Lower leg skin (tissue), 4 donors: ENCODE results near the gene SUSD4. TPM values are rescaled to one million over a fixed set of nuclear protein-coding genes. Genes with fewer than 3 reads are reported as not detected.

Source experiments
- DNase-seq, 2 donors: peaks; one replicate each; pipeline ENCODE4 v3.0.0-alpha.2; 2019; ENCODE audit warnings: low spot score in 2 of 2
- H3K4me3 ChIP-seq: fragments of 200-600 bp; sonication (generic); 2 replicates; pipeline ENCODE4 v1.5.1; 2017; ENCODE audit warnings: mild to moderate bottlenecking, low read depth; ENCODE audit not compliant: poor library complexity, severe bottlenecking
- POLR2A ChIP-seq, 2 donors: fragments of 450-650 bp; IDR thresholded peaks; one replicate each; pipeline ENCODE4 v1.6.1; 2016 to 2017; ENCODE audit warnings: antibody characterized with exemption in 2 of 2, mild to moderate bottlenecking in 1 of 2, moderate library complexity in 1 of 2
- WGBS, 2 donors: methylation state at CpG; one replicate each; pipeline ENCODE4 v1.1.5; 2018; 5-methylcytosine and 5-hydroxymethylcytosine counted together
- intact Hi-C: fragments of 100-400 bp; cut with DNase I; formaldehyde crosslinking; loops from one replicate; pipeline ENCODE4 v1.15.0; 2023; ENCODE audit warnings: low total_unique reads
- total RNA-seq, 4 donors: library from RNA; depleted of rRNA; stranded (reverse); fragments of >200 nt; gene quantifications; one replicate each; pipeline ENCODE4 v1.1.0, GENCODE V29; 2016
- TF ChIP-seq, protein P1 (sequence below), 3 donors: fragments of 450-650 bp; IDR thresholded peaks; one replicate each; pipeline ENCODE4 v1.5.1; 2016; ENCODE audit warnings: antibody characterized with exemption in 3 of 3, mild to moderate bottlenecking in 3 of 3, moderate library complexity in 2 of 3

The SUSD4 gene
- total RNA-seq, 4 donors from 2014 or later = 2.7 to 6.8 (median 3.8) TPM

DNA sequence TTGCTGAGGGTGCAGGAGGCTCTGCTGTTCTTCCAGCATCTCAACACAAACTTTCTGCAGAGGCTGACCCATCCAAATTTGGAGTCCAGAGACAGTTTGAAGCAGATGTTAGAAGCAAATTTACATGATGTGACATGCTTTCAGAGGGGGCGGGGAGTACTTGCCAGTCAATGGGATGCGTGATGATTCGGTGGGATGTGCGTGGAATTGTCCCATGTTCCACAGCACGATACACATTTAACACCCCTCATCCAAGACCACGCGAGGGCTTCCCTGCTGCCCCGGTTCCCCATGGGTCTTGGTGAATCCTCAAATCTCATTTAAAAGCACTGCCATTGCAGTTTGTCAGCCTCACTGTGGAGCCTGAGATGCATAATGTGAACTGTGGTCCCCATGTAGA, 142.3 kb downstream of the SUSD4 start:
- intact Hi-C loops = no loop called here
- WGBS, 2 donors = 87 to 95% methylated on average over 8 of the region's 8 CpGs
- H3K4me3 ChIP-seq = no peak overlapping the region
- DNase-seq = peak in 1 of 2 donors; percentile 54
- no peak for TF ChIP-seq POLR2A (IDR thresholded peaks at IDR 0.05)
- TF ChIP-seq, protein P1, sequence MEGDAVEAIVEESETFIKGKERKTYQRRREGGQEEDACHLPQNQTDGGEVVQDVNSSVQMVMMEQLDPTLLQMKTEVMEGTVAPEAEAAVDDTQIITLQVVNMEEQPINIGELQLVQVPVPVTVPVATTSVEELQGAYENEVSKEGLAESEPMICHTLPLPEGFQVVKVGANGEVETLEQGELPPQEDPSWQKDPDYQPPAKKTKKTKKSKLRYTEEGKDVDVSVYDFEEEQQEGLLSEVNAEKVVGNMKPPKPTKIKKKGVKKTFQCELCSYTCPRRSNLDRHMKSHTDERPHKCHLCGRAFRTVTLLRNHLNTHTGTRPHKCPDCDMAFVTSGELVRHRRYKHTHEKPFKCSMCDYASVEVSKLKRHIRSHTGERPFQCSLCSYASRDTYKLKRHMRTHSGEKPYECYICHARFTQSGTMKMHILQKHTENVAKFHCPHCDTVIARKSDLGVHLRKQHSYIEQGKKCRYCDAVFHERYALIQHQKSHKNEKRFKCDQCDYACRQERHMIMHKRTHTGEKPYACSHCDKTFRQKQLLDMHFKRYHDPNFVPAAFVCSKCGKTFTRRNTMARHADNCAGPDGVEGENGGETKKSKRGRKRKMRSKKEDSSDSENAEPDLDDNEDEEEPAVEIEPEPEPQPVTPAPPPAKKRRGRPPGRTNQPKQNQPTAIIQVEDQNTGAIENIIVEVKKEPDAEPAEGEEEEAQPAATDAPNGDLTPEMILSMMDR (IDR thresholded peaks at IDR 0.05) = no peak

DNA sequence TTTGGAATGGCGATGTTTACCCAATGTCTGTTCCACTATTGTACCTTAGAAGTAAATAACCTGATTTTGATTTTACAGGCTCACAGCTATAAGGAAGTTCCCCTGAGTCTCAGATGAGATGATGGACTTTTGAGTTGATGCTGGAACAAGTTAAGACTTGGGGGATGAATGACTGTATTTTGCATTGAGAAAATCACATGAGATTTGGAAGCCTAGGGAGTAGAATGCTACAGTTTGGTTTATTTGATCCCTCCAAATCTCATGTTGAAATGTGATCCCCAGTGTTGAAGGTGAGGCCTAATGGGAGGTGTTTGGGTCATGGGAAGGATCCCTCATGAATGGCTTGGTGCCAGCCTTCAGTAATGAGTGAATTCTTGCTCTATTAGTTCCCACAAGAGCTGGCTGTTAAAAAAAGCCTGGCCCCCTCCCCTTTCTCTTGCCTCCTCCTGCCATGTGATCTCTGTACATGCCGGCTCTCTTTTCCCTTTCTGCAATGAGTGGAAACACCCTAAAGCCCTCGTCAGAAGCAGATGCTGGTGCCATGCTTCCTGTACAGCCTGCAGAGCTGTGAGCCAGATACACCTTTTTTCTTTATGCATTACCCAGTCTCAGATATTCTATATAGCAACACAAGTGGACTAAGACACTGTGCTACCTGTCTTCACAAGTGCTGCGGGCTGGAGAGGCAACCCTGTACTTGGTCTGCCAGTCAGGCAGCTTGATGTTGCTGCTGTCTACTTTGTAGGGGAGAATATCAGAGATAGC, 143.9 kb downstream of the SUSD4 start:
- TF ChIP-seq, protein P1 (IDR thresholded peaks at IDR 0.05) = no peak
- no peak for TF ChIP-seq POLR2A (IDR thresholded peaks at IDR 0.05)
- DNase-seq = peak in 1 of 2 donors; percentile 6
- WGBS, 2 donors = 80 to 84% methylated on average over 4 of the region's 4 CpGs
- intact Hi-C loops = no loop called here
- no peak overlapping the region for H3K4me3 ChIP-seq

DNA sequence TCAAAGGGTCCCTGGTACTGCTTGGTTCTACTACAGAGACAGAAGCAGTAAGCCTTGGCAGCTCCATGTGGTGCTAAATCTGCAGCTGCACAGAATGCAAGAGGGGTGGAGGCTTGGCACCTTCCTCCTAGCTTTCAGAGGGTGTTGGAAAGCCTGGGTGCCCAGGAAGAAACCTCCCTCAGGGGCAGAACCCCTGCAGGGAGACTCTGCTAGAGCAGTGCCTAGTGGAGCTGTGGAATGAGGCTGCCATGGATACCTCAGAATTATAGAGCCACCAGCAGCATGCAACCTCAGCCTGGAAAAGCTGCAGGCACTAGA, 144.7 kb downstream of the SUSD4 start:
- peak in 1 of 2 donors; percentile 56 for DNase-seq
- H3K4me3 ChIP-seq = no peak overlapping the region
- intact Hi-C loops = no loop called here
- TF ChIP-seq, protein P1 (IDR thresholded peaks at IDR 0.05) = no peak
- no peak for TF ChIP-seq POLR2A (IDR thresholded peaks at IDR 0.05)

DNA sequence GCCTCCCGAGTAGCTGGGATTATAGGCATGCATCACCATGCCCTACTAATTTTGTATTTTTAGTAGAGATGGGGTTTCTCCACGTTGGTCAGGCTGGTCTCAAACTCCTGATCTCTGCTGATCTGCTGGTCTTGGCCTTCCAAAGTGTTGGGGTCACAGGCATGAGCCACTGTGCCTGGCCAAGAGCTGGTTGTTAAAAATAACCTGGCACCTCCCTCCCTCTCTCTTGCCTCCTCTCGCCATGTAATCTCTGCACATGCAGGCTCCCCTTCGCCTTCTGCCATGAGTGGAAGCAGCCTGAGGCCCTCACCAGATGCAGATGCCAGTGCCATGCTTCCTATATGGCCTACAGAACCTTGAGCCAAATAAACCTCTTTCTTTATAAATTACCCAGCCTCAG, 146.2 kb downstream of the SUSD4 start:
- 88 to 90% methylated on average over 4 of the region's 4 CpGs for whole genome bisulfite sequencing, 2 donors
- TF ChIP-seq, protein P1 (IDR thresholded peaks at IDR 0.05) = no peak
- TF ChIP-seq POLR2A (IDR thresholded peaks at IDR 0.05) = no peak
- peak in 1 of 2 donors; percentile 34 for DNase-seq
- intact Hi-C loops = no loop called here
- no peak overlapping the region for H3K4me3 ChIP-seq

DNA sequence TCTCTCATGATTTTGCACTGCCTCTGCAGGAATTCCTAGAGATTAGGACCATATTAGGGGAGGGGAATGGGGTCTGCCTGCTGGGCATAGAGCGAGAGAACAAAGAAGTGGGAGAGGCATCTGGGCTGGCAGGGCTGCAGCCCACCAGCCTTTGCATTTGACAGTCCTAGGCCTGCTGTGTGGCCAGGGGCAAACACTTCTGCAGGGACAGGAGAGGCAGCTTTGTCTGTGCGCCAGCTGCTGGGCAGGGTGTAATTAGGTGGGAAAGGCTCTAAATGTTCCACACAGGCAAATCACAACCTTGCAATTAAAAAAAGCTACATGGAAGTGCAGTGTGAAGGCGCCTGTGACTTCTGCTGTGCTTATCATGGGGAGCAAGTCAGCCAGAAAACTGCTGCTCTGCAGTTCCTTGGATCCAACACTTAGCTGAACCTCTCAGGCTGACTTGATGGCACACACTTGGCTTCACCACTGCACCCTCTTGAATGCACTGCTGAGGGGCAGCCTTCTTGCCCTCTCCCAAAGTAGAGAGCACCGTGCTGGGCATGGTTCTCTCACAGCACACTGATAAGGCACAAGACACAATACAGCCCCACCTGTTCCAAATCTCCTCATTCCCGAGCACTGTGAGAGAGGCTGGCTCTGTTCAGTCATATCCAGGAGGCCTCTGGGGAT, 147.3 kb downstream of the SUSD4 start:
- 87 to 88% methylated on average over 5 of the region's 5 CpGs for WGBS, 2 donors
- TF ChIP-seq, protein P1 (IDR thresholded peaks at IDR 0.05) = no peak
- no peak for TF ChIP-seq POLR2A (IDR thresholded peaks at IDR 0.05)
- intact Hi-C loops = no loop called here
- H3K4me3 ChIP-seq = no peak overlapping the region
- peak in 1 of 2 donors; percentile 62 for DNase-seq
